GM23248 (cell line): ENCODE measurements around the gene NAT8. TPM values are rescaled to one million over a fixed set of nuclear protein-coding genes. Genes with fewer than 3 reads are reported as not detected.
A peak's percentile ranks its signal among the peaks of the same experiment; 100 is the strongest.
"Not testable (repeated sequence)": the region's sequence is repeated elsewhere in the genome, so short reads cannot be mapped to it uniquely, and the experiment has no call there.

Source experiments
- DNase-seq: peaks from one replicate; pipeline ENCODE4 v3.0.0-alpha.2; 2015
- H2AFZ ChIP-seq: fragments of 200-600 bp; sonication (generic); 2 replicates; pipeline ENCODE4 v1.6.1; 2016; ENCODE audit warnings: antibody characterized with exemption
- H3F3A ChIP-seq: fragments of 200-600 bp; sonication (generic); 2 replicates; pipeline ENCODE4 v1.6.1; 2016; ENCODE audit warnings: mild to moderate bottlenecking, antibody characterized with exemption, mixed run types; ENCODE audit not compliant: insufficient read depth
- H3K27ac ChIP-seq: fragments of 200-600 bp; sonication (generic); 2 replicates; pipeline ENCODE4 v1.5.1; 2016; ENCODE audit warnings: mild to moderate bottlenecking
- H3K27me3 ChIP-seq: fragments of 200-600 bp; sonication (generic); replicated peaks from 2 replicates; pipeline ENCODE4 v1.6.1; 2016; ENCODE audit warnings: mild to moderate bottlenecking; ENCODE audit not compliant: insufficient read depth
- H3K36me3 ChIP-seq: fragments of 200-600 bp; sonication (generic); 2 replicates; pipeline ENCODE4 v1.6.1; 2016; ENCODE audit warnings: low read depth, mild to moderate bottlenecking
- H3K4me1 ChIP-seq: fragments of 200-600 bp; sonication (generic); 2 replicates; pipeline ENCODE4 v1.6.1; 2016; ENCODE audit warnings: mild to moderate bottlenecking; ENCODE audit not compliant: insufficient read depth
- H3K4me2 ChIP-seq: fragments of 200-600 bp; sonication (generic); one replicate; pipeline ENCODE4 v1.6.1; 2016; ENCODE audit warnings: mild to moderate bottlenecking; ENCODE audit not compliant: unreplicated experiment
- H3K4me3 ChIP-seq: fragments of 200-600 bp; sonication (generic); 2 replicates; pipeline ENCODE4 v1.5.1; 2016; ENCODE audit warnings: mild to moderate bottlenecking
- H3K79me2 ChIP-seq: fragments of 200-600 bp; sonication (generic); 2 replicates; pipeline ENCODE4 v1.6.1; 2016; ENCODE audit warnings: mild to moderate bottlenecking; ENCODE audit not compliant: insufficient read depth
- H3K9ac ChIP-seq: fragments of 200-600 bp; sonication (generic); 2 replicates; pipeline ENCODE4 v1.6.1; 2016; ENCODE audit warnings: mild to moderate bottlenecking
- H3K9me2 ChIP-seq: fragments of 200-600 bp; sonication (generic); 2 replicates; pipeline ENCODE4 v1.6.1; 2016; ENCODE audit warnings: mixed run types, mild to moderate bottlenecking, moderate library complexity; ENCODE audit not compliant: insufficient read depth
- H3K9me3 ChIP-seq: fragments of 200-600 bp; sonication (generic); one replicate; pipeline ENCODE4 v1.6.1; 2017; ENCODE audit warnings: low read depth
- H4K20me1 ChIP-seq: fragments of 200-600 bp; sonication (generic); 2 replicates; pipeline ENCODE4 v1.6.0; 2016; ENCODE audit not compliant: insufficient read depth
- EZH2 ChIP-seq: fragments of 200-600 bp; sonication (generic); IDR thresholded peaks from 2 replicates; pipeline ENCODE4 v1.6.1; 2018; ENCODE audit warnings: antibody characterized with exemption, mild to moderate bottlenecking; ENCODE audit not compliant: insufficient read depth, poor library complexity, severe bottlenecking
- EZH2phosphoT487 ChIP-seq: fragments of 200-600 bp; sonication (generic); IDR thresholded peaks from 2 replicates; pipeline ENCODE4 v1.6.1; 2018; ENCODE audit warnings: antibody characterized with exemption, moderate library complexity, mild to moderate bottlenecking, low read depth; ENCODE audit not compliant: insufficient read depth
- WGBS, 2 experiments: methylation state at CpG; one replicate each; pipeline ENCODE4 v1.1.6; 2015 to 2017; ENCODE audit warnings: low lambda C conversion rate in 2 of 2, low coverage in 1 of 2; ENCODE audit errors: missing lambda C conversion rate in 2 of 2; 5-methylcytosine and 5-hydroxymethylcytosine counted together
- in situ Hi-C: fragments of 300-500 bp; cut with MboI; formaldehyde crosslinking; loops from 2 replicates; pipeline ENCODE4 v1.15.0; 2020
- polyA plus RNA-seq: library from polyadenylated mRNA; unstranded; fragments of >200 nt; fragmentation: Nextera tagmentation; extraction: Ambion mirVana; gene quantifications from 2 replicates; pipeline ENCODE4 v1.2.1, GENCODE V29; 2016
- total RNA-seq: library from RNA; depleted of rRNA; stranded (reverse); fragments of >200 nt; shearing (Covaris generic); gene quantifications from 2 replicates; pipeline ENCODE4 v1.2.3, GENCODE V29; 2014

Gene NAT8
- total and polyA plus RNA-seq, 2 experiments from 2014 or later = not detected

DNA sequence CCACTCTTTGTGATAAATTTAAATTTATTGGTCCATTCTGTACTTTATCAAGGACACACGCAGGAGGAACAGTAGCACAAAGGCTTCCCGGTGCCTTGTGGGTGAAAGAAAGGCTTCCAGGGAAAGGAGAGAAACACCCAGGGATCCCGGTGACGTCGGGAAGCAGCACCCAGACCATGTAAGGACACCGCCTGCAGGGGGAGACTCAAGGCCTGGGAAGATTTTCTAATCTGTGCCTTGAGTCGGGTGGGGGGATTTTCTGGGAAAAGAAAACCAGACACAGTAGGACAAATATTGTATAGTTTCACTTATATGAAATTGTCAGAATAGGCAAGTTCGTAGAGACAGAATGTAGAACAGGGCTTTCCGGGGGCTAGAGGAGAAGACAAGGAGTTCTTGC is 17.6 kb downstream of the NAT8 start:
- H3K79me2 ChIP-seq, H3K27me3 ChIP-seq, in situ Hi-C loops, H3K27ac ChIP-seq, H3K4me2 ChIP-seq, H3K9me2 ChIP-seq, H3F3A ChIP-seq, H3K9ac ChIP-seq, H3K4me1 ChIP-seq, H4K20me1 ChIP-seq, H3K9me3 ChIP-seq, H2AFZ ChIP-seq, DNase-seq, H3K36me3 ChIP-seq, H3K4me3 ChIP-seq: not testable (repeated sequence)
- 71 to 79% methylated on average over 4 to 5 of the region's 9 CpGs for whole genome bisulfite sequencing, 2 experiments

DNA sequence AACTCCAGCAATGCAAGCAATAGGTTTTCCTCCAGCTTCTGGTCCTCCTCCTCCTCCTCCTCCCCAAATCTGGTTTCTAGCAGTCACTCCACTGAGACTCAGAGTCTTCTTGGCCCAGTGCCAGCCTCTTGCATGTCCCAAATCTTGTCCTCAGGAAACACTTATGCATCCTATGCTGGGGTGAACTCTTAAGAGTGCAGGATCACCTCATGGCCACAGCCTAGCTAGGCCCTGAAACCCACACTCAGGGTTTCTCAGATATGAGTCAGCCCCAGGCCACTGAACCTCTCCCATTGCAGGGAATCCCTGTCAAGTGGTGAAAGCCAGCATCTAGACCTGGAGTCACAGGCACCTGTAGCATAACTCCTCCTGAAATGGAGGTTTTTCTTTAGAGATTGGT is 18.2 kb downstream of the NAT8 start:
- H3K9me3 ChIP-seq, H3K9me2 ChIP-seq, H3K79me2 ChIP-seq, H3K4me1 ChIP-seq, H3K36me3 ChIP-seq, H3K9ac ChIP-seq, H3K4me2 ChIP-seq, H3K27me3 ChIP-seq, H3K27ac ChIP-seq, H4K20me1 ChIP-seq, H3F3A ChIP-seq, H3K4me3 ChIP-seq, H2AFZ ChIP-seq, in situ Hi-C loops: not testable (repeated sequence)
- peak; percentile 14 for DNase-seq

DNA sequence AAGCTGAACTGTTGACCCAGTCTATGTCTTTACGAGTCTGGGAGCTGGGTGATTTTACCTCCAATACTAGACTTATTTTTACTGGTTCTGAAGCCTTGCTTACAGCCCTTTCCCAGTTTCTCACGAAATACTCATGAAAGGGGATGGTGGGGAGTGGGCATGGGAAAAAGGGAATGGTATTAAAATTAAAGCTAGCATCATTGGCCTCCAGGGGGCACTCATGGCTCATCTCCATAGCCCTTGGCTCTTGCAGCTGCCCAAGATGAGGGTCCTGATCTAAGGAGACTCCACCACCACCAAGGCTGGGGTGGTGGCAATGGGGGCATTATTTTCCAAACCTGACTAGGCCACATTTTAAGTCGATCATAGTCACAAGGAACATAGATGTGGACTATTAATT is 22.3 kb downstream of the NAT8 start:
- H3K36me3 ChIP-seq, DNase-seq, H3K4me1 ChIP-seq, H2AFZ ChIP-seq, H3K9me3 ChIP-seq, H3K27me3 ChIP-seq, H3K9me2 ChIP-seq, H3K27ac ChIP-seq, in situ Hi-C loops, H3K4me3 ChIP-seq, H3F3A ChIP-seq, H3K4me2 ChIP-seq, H3K9ac ChIP-seq, H4K20me1 ChIP-seq, H3K79me2 ChIP-seq: not testable (repeated sequence)
- 57 to 75% methylated on average over 3 of the region's 3 CpGs for WGBS, 2 experiments

DNA sequence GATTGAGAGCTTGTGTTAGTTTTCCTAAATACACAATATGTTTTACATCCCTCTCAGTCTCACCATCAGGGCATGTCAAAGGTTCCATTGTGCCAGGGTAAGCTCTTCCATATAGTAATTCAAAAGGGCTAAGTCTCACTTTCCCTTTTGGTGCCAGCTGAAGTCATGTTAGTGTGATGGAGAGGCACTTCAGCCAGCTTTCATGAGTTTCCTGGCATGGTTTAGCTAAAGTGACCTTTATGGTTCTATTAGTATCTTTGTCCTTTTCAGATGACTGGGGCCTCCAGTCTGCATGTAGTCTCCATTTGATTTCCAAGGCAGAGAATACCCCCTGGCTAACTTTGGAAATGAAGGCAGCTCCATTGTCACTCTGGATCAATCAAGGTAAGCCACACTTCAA is 27.2 kb downstream of the NAT8 start:
- no peak for DNase-seq
- H3K79me2 ChIP-seq = no peaks in the 10 kb centered on the region
- TF ChIP-seq EZH2 = no peak
- no peaks in the 10 kb centered on the region for H3K9me3 ChIP-seq
- H3K4me3 ChIP-seq = no peak overlapping the region
- H4K20me1 ChIP-seq = no peaks in the 10 kb centered on the region
- no peaks in the 10 kb centered on the region for H3K27me3 ChIP-seq
- H3K4me2 ChIP-seq = no peak overlapping the region
- H2AFZ ChIP-seq = no peak overlapping the region
- no peaks in the 10 kb centered on the region for H3K36me3 ChIP-seq
- no peak overlapping the region for H3K27ac ChIP-seq
- no peak overlapping the region for H3K9ac ChIP-seq
- H3K9me2 ChIP-seq = no peaks in the 10 kb centered on the region
- H3K4me1 ChIP-seq = no peaks in the 10 kb centered on the region
- H3F3A ChIP-seq = no peaks in the 10 kb centered on the region
- in situ Hi-C loops = no loop called here

DNA sequence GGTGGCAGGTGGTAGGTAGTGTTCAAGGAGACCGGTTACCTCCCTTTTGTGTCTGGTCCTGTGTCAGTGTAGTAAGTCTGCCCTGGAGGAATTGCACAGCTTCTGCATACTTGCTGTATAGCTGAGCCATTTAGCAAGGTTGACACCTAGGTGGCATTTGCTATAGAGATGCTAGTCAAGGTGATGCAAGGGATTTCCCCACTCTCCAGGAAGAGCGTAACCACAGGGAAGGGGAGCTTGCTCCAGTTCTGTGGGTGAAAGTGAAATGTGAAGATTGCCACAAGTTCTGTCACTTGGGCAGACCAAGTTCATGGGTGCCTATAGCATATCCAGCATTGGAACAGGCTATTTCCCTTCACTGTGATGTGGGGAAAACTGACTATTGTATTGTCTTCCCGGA is 28.1 kb downstream of the NAT8 start:
- H4K20me1 ChIP-seq = no peaks in the 10 kb centered on the region
- H3K27ac ChIP-seq = no peak overlapping the region
- no peaks in the 10 kb centered on the region for H3K79me2 ChIP-seq
- no peak overlapping the region for H3K4me2 ChIP-seq
- no peaks in the 10 kb centered on the region for H3K9me3 ChIP-seq
- no peaks in the 10 kb centered on the region for H3K4me1 ChIP-seq
- no peak overlapping the region for H2AFZ ChIP-seq
- DNase-seq = no peak
- no peaks in the 10 kb centered on the region for H3K27me3 ChIP-seq
- H3K4me3 ChIP-seq = no peak overlapping the region
- WGBS, 2 experiments = 94 to 95% methylated on average over 3 of the region's 3 CpGs
- H3F3A ChIP-seq = no peaks in the 10 kb centered on the region
- no peaks in the 10 kb centered on the region for H3K36me3 ChIP-seq
- H3K9ac ChIP-seq = no peak overlapping the region
- H3K9me2 ChIP-seq = no peaks in the 10 kb centered on the region
- in situ Hi-C loops = no loop called here
- TF ChIP-seq EZH2 (no peak), EZH2phosphoT487 (no peak)
